ENCODE data around the gene PDIA6. TPM values are rescaled to one million over a fixed set of nuclear protein-coding genes. Genes with fewer than 3 reads are reported as not detected.

Gene PDIA6
- total RNA-seq, 2 experiments from 2014 or later: 146 to 150 TPM

DNA sequence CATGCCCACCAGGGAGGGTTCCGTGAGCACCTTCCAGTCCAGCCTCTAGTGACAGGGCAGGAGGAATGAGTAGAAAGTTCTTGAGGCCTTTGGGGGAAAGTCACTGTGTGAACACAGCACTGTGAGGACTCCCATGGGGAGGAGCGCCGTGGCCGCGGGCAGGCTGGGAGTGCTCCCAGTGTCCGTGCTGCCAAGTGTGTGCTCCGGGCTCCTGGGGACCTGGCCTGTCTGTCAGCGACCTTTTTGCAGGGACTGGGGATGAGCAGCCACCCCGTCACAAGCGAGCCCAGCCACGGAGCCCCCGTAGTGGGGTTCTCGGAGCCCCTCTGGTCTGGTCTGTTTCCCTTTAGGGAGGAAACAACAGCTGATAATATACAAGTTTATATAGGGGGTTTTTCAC lies 36.8 kb downstream of the PDIA6 start:
- H3K27me3 Mint-ChIP-seq: no peaks in the 10 kb centered on the region
- POLR2A ChIA-PET: no interaction called here
- no peak overlapping the region for H3K4me3 Mint-ChIP-seq
- H3K4me1 Mint-ChIP-seq (ENCODE audit: low read depth): no peaks in the 10 kb centered on the region
- ATAC-seq (no peak), DNase-seq (no peak)
- H3K9me3 Mint-ChIP-seq: no peaks in the 10 kb centered on the region
- intact Hi-C loops (cut with micrococcal nuclease): no loop called here
- TF ChIP-seq, protein P1, sequence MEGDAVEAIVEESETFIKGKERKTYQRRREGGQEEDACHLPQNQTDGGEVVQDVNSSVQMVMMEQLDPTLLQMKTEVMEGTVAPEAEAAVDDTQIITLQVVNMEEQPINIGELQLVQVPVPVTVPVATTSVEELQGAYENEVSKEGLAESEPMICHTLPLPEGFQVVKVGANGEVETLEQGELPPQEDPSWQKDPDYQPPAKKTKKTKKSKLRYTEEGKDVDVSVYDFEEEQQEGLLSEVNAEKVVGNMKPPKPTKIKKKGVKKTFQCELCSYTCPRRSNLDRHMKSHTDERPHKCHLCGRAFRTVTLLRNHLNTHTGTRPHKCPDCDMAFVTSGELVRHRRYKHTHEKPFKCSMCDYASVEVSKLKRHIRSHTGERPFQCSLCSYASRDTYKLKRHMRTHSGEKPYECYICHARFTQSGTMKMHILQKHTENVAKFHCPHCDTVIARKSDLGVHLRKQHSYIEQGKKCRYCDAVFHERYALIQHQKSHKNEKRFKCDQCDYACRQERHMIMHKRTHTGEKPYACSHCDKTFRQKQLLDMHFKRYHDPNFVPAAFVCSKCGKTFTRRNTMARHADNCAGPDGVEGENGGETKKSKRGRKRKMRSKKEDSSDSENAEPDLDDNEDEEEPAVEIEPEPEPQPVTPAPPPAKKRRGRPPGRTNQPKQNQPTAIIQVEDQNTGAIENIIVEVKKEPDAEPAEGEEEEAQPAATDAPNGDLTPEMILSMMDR (IDR thresholded peaks at IDR 0.05): no peak
- CTCF ChIA-PET: interaction anchor here (1.4 kb wide), 1 partner anchor 11 kb away, joined by 3 read pairs; no protein-coding TSS in a partner anchor
- H3K27ac Mint-ChIP-seq: no peak overlapping the region
- H3K36me3 Mint-ChIP-seq (ENCODE audit: low read depth): peaks cover 7% of the 10 kb centered on the region

DNA sequence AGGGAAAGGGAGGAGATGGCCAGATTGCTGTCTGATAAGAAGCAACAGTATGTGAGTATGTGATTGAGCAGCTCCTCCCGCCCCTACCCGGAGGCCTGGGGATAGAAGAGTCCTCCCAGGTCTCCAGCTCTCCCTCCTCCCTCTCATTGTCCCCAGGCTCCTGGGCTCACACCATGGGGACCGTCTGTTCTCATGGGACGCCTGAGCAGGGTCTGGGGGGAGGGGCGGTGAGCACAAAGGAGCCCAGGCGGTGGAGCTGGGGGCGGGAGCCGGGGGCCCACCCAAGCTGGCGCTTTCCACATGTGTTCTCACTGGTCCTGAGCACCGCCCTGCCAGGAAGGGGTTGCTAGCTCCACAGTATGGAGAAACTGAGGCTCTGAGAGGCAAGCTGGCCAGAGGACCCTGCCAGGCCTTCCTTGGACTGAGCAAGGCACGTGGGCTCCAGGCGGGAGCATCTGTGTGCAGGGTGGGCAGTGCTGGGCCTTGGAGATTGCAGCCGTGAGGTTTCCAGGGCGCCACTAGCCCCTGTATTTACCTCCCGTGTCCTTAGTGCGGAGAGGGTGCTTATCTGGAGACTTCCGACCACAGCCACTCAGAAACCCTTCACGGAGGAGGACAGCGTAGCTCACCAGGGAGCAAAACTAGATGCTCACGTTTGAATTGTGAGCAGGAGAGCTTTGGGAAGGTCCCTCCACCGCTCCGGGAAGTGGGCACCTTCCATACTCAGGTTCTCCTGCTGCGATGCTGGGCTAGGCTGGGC lies 37.4 kb downstream of the PDIA6 start:
- no peak for DNase-seq
- POLR2A ChIA-PET: no interaction called here
- TF ChIP-seq, protein P1 (IDR thresholded peaks at IDR 0.05): no peak

DNA sequence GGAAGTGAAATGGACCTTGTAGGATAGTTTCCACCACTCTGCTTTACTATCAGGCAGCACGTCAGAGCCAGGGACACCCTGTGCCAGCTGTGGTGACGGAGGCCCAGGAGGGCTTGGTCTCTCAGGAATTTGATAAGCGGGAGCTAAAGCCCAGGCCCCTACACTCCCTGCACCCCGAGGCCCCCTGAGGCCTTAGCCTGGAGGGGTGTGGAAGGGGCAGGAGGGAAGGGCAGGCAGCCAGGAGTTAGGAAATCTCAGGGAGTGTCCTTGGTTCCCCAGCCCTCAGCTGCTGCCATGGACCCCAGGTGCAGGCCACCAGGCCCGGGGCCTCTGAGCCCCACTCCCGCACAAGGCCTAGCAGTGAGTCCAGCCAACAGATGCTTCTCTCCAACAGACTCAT lies 38.2 kb downstream of the PDIA6 start:
- no peaks in the 10 kb centered on the region for H3K9me3 Mint-ChIP-seq
- intact Hi-C loops (cut with micrococcal nuclease): no loop called here
- H3K4me1 Mint-ChIP-seq (ENCODE audit: low read depth): no peaks in the 10 kb centered on the region
- no peaks in the 10 kb centered on the region for H3K27me3 Mint-ChIP-seq
- no peak for DNase-seq
- no peaks in the 10 kb centered on the region for H3K36me3 Mint-ChIP-seq (ENCODE audit: low read depth)
- ChIA-PET POLR2A (no interaction called here), CTCF (no interaction called here)
- H3K4me3 Mint-ChIP-seq: no peak overlapping the region
- TF ChIP-seq, protein P1 (IDR thresholded peaks at IDR 0.05): no peak
- no peak overlapping the region for H3K27ac Mint-ChIP-seq
- ATAC-seq: no peak

More for the DNA sequence above, 37.4 kb downstream of the PDIA6 start:
- no peak for ATAC-seq
- H3K36me3 Mint-ChIP-seq (ENCODE audit: low read depth): peaks cover 5% of the 10 kb centered on the region
- CTCF ChIA-PET: interaction anchor here (1.4 kb wide), 1 partner anchor 11 kb away, joined by 3 read pairs; no protein-coding TSS in a partner anchor
- H3K4me1 Mint-ChIP-seq (ENCODE audit: low read depth): no peaks in the 10 kb centered on the region
- intact Hi-C loops (cut with micrococcal nuclease): no loop called here
- no peak overlapping the region for H3K27ac Mint-ChIP-seq
- H3K4me3 Mint-ChIP-seq: no peak overlapping the region
- no peaks in the 10 kb centered on the region for H3K9me3 Mint-ChIP-seq
- no peaks in the 10 kb centered on the region for H3K27me3 Mint-ChIP-seq

DNA sequence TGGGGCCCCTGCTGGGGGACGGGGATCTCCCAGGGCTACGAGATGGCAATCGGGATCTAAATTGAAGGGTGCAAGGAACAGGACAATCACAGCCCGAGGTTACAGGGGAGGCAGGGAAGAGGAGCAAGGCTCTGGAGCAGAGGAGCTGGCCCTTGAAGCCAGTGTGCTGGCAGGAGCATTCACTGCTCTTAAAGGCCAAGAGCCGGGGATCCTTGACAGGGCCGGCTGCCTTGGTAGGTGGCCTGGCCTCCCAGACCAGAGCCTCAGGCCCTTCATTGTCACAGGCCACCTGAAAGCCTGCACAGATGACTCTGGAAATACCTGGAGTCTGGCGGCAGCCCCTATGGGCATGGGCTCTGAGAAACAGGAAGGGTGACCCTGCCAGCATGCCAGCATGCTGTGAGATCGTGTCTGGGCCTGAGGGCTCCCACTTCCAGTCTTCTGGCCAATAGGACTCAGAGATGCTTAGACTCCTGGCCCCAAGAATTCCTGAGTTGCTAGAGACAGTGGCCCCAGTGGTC lies 38.7 kb downstream of the PDIA6 start:
- no peak for ATAC-seq
- Mint-ChIP-seq H3K4me1 (ENCODE audit: low read depth) (no peaks in the 10 kb centered on the region), H3K4me3 (no peak overlapping the region), H3K27me3 (no peaks in the 10 kb centered on the region), H3K9me3 (no peaks in the 10 kb centered on the region), H3K27ac (no peak overlapping the region), H3K36me3 (ENCODE audit: low read depth) (no peaks in the 10 kb centered on the region)
- ChIA-PET POLR2A (no interaction called here), CTCF (no interaction called here)
- DNase-seq: no peak
- intact Hi-C loops (cut with micrococcal nuclease): no loop called here
- TF ChIP-seq, protein P1 (IDR thresholded peaks at IDR 0.05): no peak

DNA sequence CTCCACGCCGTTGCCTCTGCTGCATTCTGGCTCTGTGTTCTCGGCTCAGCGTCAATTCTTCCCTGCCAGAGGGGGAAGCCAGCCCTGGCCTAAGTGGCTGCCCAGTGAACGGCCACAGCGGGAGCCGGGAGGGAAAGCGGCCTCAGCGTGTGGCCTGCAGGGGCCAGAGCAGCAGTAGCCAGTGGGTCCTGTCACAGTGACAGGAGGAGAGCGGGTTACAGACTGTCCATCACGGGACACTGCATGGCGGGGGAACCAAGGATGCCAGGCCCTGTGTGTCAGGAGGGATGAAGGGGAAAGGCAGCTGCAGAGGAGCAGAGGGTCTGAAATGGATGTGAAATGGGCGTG lies 39.7 kb downstream of the PDIA6 start:
- Mint-ChIP-seq H3K36me3 (ENCODE audit: low read depth) (no peaks in the 10 kb centered on the region), H3K4me1 (ENCODE audit: low read depth) (no peaks in the 10 kb centered on the region), H3K4me3 (no peak overlapping the region), H3K27me3 (no peaks in the 10 kb centered on the region), H3K27ac (no peak overlapping the region), H3K9me3 (no peaks in the 10 kb centered on the region)
- ChIA-PET CTCF (no interaction called here), POLR2A (no interaction called here)
- DNase-seq: no peak
- TF ChIP-seq, protein P1 (IDR thresholded peaks at IDR 0.05): no peak
- intact Hi-C loops (cut with micrococcal nuclease): no loop called here
- ATAC-seq: no peak
